H1 (cell line): ENCODE results near the gene OR1D2. TPM values are rescaled to one million over a fixed set of nuclear protein-coding genes. Genes with fewer than 3 reads are reported as not detected.

ENCODE experiments used
- CTCF ChIA-PET: fragments of 300-600 bp; sonication (Branson Sonifier 250); formaldehyde crosslinking; loops from one replicate; lab custom pipeline; 2021; ENCODE audit not compliant: partially characterized antibody; lab: Charles Lee
- POLR2A ChIA-PET: fragments of 300-600 bp; sonication (Branson Sonifier 250); formaldehyde crosslinking; loops from one replicate; lab custom pipeline; 2021; ENCODE audit warnings: inconsistent platforms; ENCODE audit not compliant: partially characterized antibody; lab: Charles Lee
- DNase-seq, 2 experiments: peaks; one replicate each; pipeline versions ENCODE4 v3.0.0 to v3.0.0-alpha.2; 2010 to 2022; ENCODE audit warnings: low spot score in 2 of 2, low read depth in 1 of 2, mixed read lengths in 1 of 2
- FAIRE-seq: peaks from 2 replicates; lab custom pipeline; 2011; peaks lifted over from hg19 to GRCh38; lab: Jason Lieb, UNC
- H2AFZ ChIP-seq: 2 replicates; pipeline ENCODE4 v1.8.1; 2012; ENCODE audit warnings: low read length, inconsistent platforms
- H2AK5ac ChIP-seq: 2 replicates; pipeline ENCODE4 v1.6.1; 2013; ENCODE audit warnings: low read depth, low read length
- H2BK120ac ChIP-seq: replicated peaks from 2 replicates; pipeline ENCODE3; 2013; ENCODE audit warnings: low read depth, low read length, inconsistent platforms
- H2BK12ac ChIP-seq: 2 replicates; pipeline ENCODE4 v1.6.1; 2013; ENCODE audit warnings: low read depth, low read length
- H2BK15ac ChIP-seq: 2 replicates; pipeline ENCODE4 v1.6.1; 2013; ENCODE audit warnings: low read length
- H2BK20ac ChIP-seq: 2 replicates; pipeline ENCODE4 v1.6.1; 2013; ENCODE audit warnings: low read length
- H2BK5ac ChIP-seq: 2 replicates; pipeline ENCODE4 v1.6.1; 2013; ENCODE audit warnings: low read depth, low read length
- H3K14ac ChIP-seq: 2 replicates; pipeline ENCODE4 v1.6.1; 2013; ENCODE audit warnings: inconsistent platforms; ENCODE audit not compliant: insufficient read length
- H3K18ac ChIP-seq: 2 replicates; pipeline ENCODE4 v1.6.1; 2013; ENCODE audit warnings: low read length; ENCODE audit errors: extremely low read depth
- H3K23ac ChIP-seq: 2 replicates; pipeline ENCODE4 v1.6.1; 2013; ENCODE audit warnings: inconsistent platforms; ENCODE audit not compliant: insufficient read length
- H3K23me2 ChIP-seq: 2 replicates; pipeline ENCODE4 v1.6.1; 2013; ENCODE audit warnings: low read depth, low read length
- H3K27ac ChIP-seq: 2 replicates; pipeline ENCODE4 v1.6.1; 2011; ENCODE audit warnings: low read depth, low read length, inconsistent platforms
- H3K27me3 ChIP-seq, 4 experiments: replicated peaks in 1 of 4; 1 replicate in 1 of 4; 2 replicates in 3 of 4; pipeline versions ENCODE4 v1.6.1 to v1.8.1; 2011 to 2013; ENCODE audit warnings: low read length in 3 of 4, mild to moderate bottlenecking in 3 of 4, inconsistent platforms in 2 of 4, mixed read lengths in 2 of 4, moderate library complexity in 1 of 4; ENCODE audit not compliant: control insufficient read depth in 3 of 4, insufficient read depth in 3 of 4; ENCODE audit errors: extremely low read depth in 1 of 4
- H3K36me3 ChIP-seq, 4 experiments: 2 replicates each; pipeline versions ENCODE4 v1.6.1 to v1.8.1; 2011 to 2013; ENCODE audit warnings: mild to moderate bottlenecking in 4 of 4, low read length in 3 of 4, moderate library complexity in 2 of 4, control low read depth in 1 of 4, inconsistent platforms in 1 of 4; ENCODE audit not compliant: insufficient read depth in 4 of 4, control insufficient read depth in 2 of 4
- H3K4ac ChIP-seq: replicated peaks from 2 replicates; pipeline ENCODE3; 2013; ENCODE audit warnings: low read length, low read depth, mixed read lengths, inconsistent platforms; ENCODE audit not compliant: insufficient read length
- H3K4me1 ChIP-seq, 4 experiments: replicated peaks in 1 of 4; 1 replicate in 1 of 4; 2 replicates in 3 of 4; pipeline versions ENCODE4 v1.6.1 to v1.8.1; 2011 to 2013; ENCODE audit warnings: low read length in 3 of 4, inconsistent platforms in 2 of 4, mixed read lengths in 1 of 4; ENCODE audit not compliant: insufficient read depth in 4 of 4, control insufficient read depth in 3 of 4
- H3K4me2 ChIP-seq, 2 experiments: 2 replicates each; pipeline versions ENCODE4 v1.6.1 to v1.8.1; 2011 to 2013; ENCODE audit warnings: low read depth in 2 of 2, low read length in 2 of 2, control low read depth in 1 of 2, inconsistent platforms in 1 of 2, mild to moderate bottlenecking in 1 of 2; ENCODE audit not compliant: insufficient read depth in 1 of 2
- H3K4me3 ChIP-seq, 4 experiments: fragments of 200-600, 300-600 bp in 1 of 4; sonication (generic), shearing (Covaris generic), sonication (Bioruptor Twin) in 1 of 4; 2 replicates each; pipeline versions ENCODE4 v1.5.1 to v1.8.1; 2011 to 2016; ENCODE audit warnings: low read length in 4 of 4, low read depth in 3 of 4, control low read depth in 2 of 4, inconsistent platforms in 2 of 4, mild to moderate bottlenecking in 2 of 4, mixed read lengths in 1 of 4, moderate library complexity in 1 of 4; ENCODE audit not compliant: insufficient read depth in 2 of 4; ENCODE audit errors: extremely low read depth in 1 of 4
- H3K56ac ChIP-seq: replicated peaks from 2 replicates; pipeline ENCODE3; 2013; ENCODE audit warnings: low read depth, mild to moderate bottlenecking, mixed read lengths, low read length, inconsistent platforms; ENCODE audit not compliant: insufficient read length
- H3K79me1 ChIP-seq: 2 replicates; pipeline ENCODE4 v1.6.1; 2013; ENCODE audit warnings: low read depth, low read length, control low read depth
- H3K79me2 ChIP-seq, 2 experiments: 2 replicates each; pipeline versions ENCODE4 v1.6.1 to v1.8.1; 2012 to 2013; ENCODE audit warnings: low read length in 2 of 2, mild to moderate bottlenecking in 2 of 2, inconsistent platforms in 1 of 2; ENCODE audit not compliant: insufficient read depth in 2 of 2, control insufficient read depth in 1 of 2
- H3K9ac ChIP-seq, 4 experiments: replicated peaks in 1 of 4; 1 replicate in 1 of 4; 2 replicates in 3 of 4; pipeline versions ENCODE4 v1.6.1 to v1.8.1; 2011 to 2013; ENCODE audit warnings: low read depth in 3 of 4, low read length in 3 of 4, control low read depth in 2 of 4, mild to moderate bottlenecking in 2 of 4, moderate library complexity in 2 of 4, inconsistent platforms in 1 of 4; ENCODE audit errors: extremely low read depth in 1 of 4
- H3K9me3 ChIP-seq, 2 experiments: 2 replicates each; pipeline versions ENCODE4 v1.6.1 to v1.8.1; 2012 to 2013; ENCODE audit warnings: mild to moderate bottlenecking in 2 of 2, moderate library complexity in 2 of 2, control low read depth in 1 of 2, inconsistent platforms in 1 of 2, low read depth in 1 of 2, low read length in 1 of 2, mixed read lengths in 1 of 2; ENCODE audit not compliant: insufficient read depth in 2 of 2
- H4K20me1 ChIP-seq, 2 experiments: replicated peaks in 1 of 2; 2 replicates each; pipeline versions ENCODE3 to v1.8.1; 2011 to 2013; ENCODE audit warnings: inconsistent platforms in 2 of 2, low read length in 2 of 2, mild to moderate bottlenecking in 1 of 2; ENCODE audit not compliant: insufficient read depth in 2 of 2, control insufficient read depth in 1 of 2
- H4K5ac ChIP-seq: 2 replicates; pipeline ENCODE4 v1.6.1; 2013; ENCODE audit warnings: low read length, low read depth, mixed read lengths, inconsistent platforms; ENCODE audit not compliant: insufficient read length
- H4K8ac ChIP-seq: 2 replicates; pipeline ENCODE4 v1.8.0; 2013; ENCODE audit warnings: mild to moderate bottlenecking, moderate library complexity, low read length, inconsistent platforms; ENCODE audit not compliant: insufficient read depth; ENCODE audit errors: extremely low read depth
- H4K91ac ChIP-seq: replicated peaks from 2 replicates; pipeline ENCODE3; 2013; ENCODE audit warnings: low read length, mixed read lengths, inconsistent platforms; ENCODE audit not compliant: insufficient read length
- BRCA1 ChIP-seq: IDR thresholded peaks from 2 replicates; pipeline ENCODE4 v1.6.1; 2012; ENCODE audit warnings: low read depth, low read length, improper control_type of control experiment
- CEBPB ChIP-seq: IDR thresholded peaks from 2 replicates; pipeline ENCODE4 v1.6.1; 2012; ENCODE audit warnings: low read depth, low read length
- EZH2 ChIP-seq: fragments of 200-600 bp; sonication (generic); IDR thresholded peaks from 2 replicates; pipeline ENCODE4 v1.7.1; 2012; ENCODE audit warnings: low read depth, mild to moderate bottlenecking, moderate library complexity, low read length, inconsistent platforms; ENCODE audit not compliant: severe bottlenecking
- KDM4A ChIP-seq: IDR thresholded peaks from one replicate; pipeline ENCODE4 v1.7.1; 2012; ENCODE audit warnings: low read depth, mild to moderate bottlenecking, moderate library complexity, low read length, inconsistent platforms; ENCODE audit not compliant: severe bottlenecking
- POU5F1 ChIP-seq: IDR thresholded peaks from 2 replicates; pipeline ENCODE4 v1.6.1; 2011; ENCODE audit warnings: low read depth, mild to moderate bottlenecking, low read length, moderate library complexity
- RBBP5 ChIP-seq: IDR thresholded peaks from 2 replicates; pipeline ENCODE4 v1.7.1; 2012; ENCODE audit warnings: low read depth, mild to moderate bottlenecking, inconsistent platforms, low read length, moderate library complexity, borderline replicate concordance
- TAF1 ChIP-seq: IDR thresholded peaks from 2 replicates; pipeline ENCODE4 v1.6.1; 2011; ENCODE audit warnings: mild to moderate bottlenecking, low read depth, low read length
- TBP ChIP-seq: IDR thresholded peaks from 2 replicates; pipeline ENCODE4 v1.6.1; 2011; ENCODE audit warnings: low read depth, low read length, improper control_type of control experiment
- WGBS, 2 experiments: shearing (Covaris generic) in 1 of 2; methylation state at CpG; one replicate each; pipeline versions ENCODE4 v1.1.6 to v1.1.7; 2013 to 2015; ENCODE audit warnings: low lambda C conversion rate in 2 of 2, mixed read lengths in 2 of 2, inconsistent platforms in 1 of 2, low coverage in 1 of 2, missing lambda C conversion rate in 1 of 2; ENCODE audit not compliant: insufficient replicate concordance in 2 of 2, insufficient coverage in 1 of 2, insufficient read length in 1 of 2; ENCODE audit errors: extremely low coverage in 1 of 2, missing lambda C conversion rate in 1 of 2; 5-methylcytosine and 5-hydroxymethylcytosine counted together
- polyA plus RNA-seq, 7 experiments: library from polyadenylated mRNA; depleted of rRNA in 3 of 7; stranded (reverse) in 5 of 7; unstranded in 2 of 7; fragments of >200 nt in 5 of 7; fragments of 200-250 nt in 2 of 7; gene quantifications; 1 replicate in 5 of 7; 2 replicates in 1 of 7; 4 replicates in 1 of 7; pipeline versions ENCODE4 v1.2.1 to v1.2.3, GENCODE V29; 2011 to 2013; ENCODE audit warnings: missing spikeins in 2 of 7, mixed read lengths in 2 of 7
- total RNA-seq: library from RNA; stranded (reverse); fragmentation: NEBNext Ultra II Directional; extraction: Animal tissue kit (Norgen Biotek cat#: 25700); gene quantifications from 2 replicates; pipeline ENCODE4 v1.2.1, GENCODE V29; 2021
- TF ChIP-seq, protein P1 (sequence below), 3 experiments: IDR thresholded peaks; 1 replicate in 2 of 3; 2 replicates in 1 of 3; pipeline versions ENCODE4 v1.5.1 to v1.6.1; 2011; ENCODE audit warnings: low read length in 3 of 3, mild to moderate bottlenecking in 3 of 3, inconsistent platforms in 2 of 3, low read depth in 1 of 3, moderate library complexity in 1 of 3; ENCODE audit not compliant: insufficient read depth in 1 of 3; ENCODE audit errors: control extremely low read depth in 1 of 3
- TF ChIP-seq, protein P2 (sequence below): IDR thresholded peaks from 2 replicates; pipeline ENCODE4 v1.6.1; 2011; ENCODE audit warnings: low read depth, mild to moderate bottlenecking, low read length; ENCODE audit not compliant: insufficient read depth

The OR1D2 gene
- total and polyA plus RNA-seq, 2 of the 8 experiments (the other 6 are each of a cell fraction or from before 2014, with no cell fraction given) = not detected

DNA sequence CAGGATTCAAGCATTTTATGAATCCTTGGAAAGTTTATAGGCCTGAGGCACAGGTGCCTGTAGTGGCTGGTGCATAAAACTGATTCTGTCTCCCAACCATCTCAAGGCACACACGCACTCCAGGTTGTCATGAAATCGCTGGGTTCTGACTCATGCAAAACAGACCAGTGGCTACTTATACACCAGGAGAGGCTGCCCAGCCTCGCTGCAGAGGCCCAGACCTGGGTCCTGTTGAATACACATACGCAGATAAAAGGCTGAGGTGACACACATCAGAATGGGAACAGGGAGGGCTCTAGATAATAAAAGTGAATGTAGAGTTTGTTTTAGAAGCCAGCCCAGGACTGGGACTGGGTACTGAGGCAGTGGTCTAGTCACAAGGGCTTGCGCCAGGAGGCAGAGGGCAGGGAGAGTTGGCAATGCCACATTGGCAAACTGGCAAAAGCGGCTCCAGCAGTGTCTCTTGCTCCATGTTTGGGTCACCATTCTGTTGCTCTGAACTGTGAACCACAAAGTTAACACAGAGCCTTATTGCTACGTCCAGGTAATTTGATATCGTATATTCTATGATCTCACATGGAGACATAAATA, 54.4 kb downstream of the OR1D2 start:
- Histone ChIP-seq H3K23ac (no peak overlapping the region), H2BK15ac (no peak overlapping the region), H4K91ac (no peak overlapping the region), H3K14ac (no peak overlapping the region), H3K27ac (no peak overlapping the region), H2AFZ (no peak overlapping the region; the same call in 1 of the 2 replicates), H3K23me2 (no peaks in the 10 kb centered on the region), H2BK5ac (no peak overlapping the region), H3K27me3 (no peaks in the 10 kb centered on the region), H3K56ac (no peak overlapping the region), H3K4ac (peak overlapping the region; percentile 46), H3K36me3 (no peaks in the 10 kb centered on the region), H3K4me3 (peak overlapping the region in 2 of 4 experiments; percentile 50 to 76; a peak in 4 of 8 replicates), H3K4me1 (no peaks in the 10 kb centered on the region; a peak in 1 of 7 replicates), H4K20me1 (no peaks in the 10 kb centered on the region), H3K4me2 (peak overlapping the region; percentile 29 to 83; a peak in 3 of 4 replicates), H2BK120ac (no peak overlapping the region), H3K9ac (no peak overlapping the region), H2BK20ac (no peak overlapping the region), H3K18ac (no peak overlapping the region), H4K5ac (no peak overlapping the region), H3K9me3 (no peaks in the 10 kb centered on the region), H2AK5ac (no peak overlapping the region), H3K79me1 (no peaks in the 10 kb centered on the region), H4K8ac (no peak overlapping the region), H2BK12ac (no peak overlapping the region), H3K79me2 (no peaks in the 10 kb centered on the region)
- DNase-seq (peak in 1 of 2 experiments; percentile 39), FAIRE-seq (no peak)
- 84% methylated on average over 8 of the region's 8 CpGs; no CpG with 5 or more reads in 1 of the 2 experiments for WGBS, 2 experiments
- CTCF ChIA-PET = interaction anchor here (1.0 to 1.6 kb wide), 5 partner anchors 19 to 628 kb away, joined by 3 to 6 read pairs (median 3); no protein-coding TSS in a partner anchor
- POLR2A ChIA-PET = interaction anchor here (0.6 kb wide), 2 partner anchors 365 to 463 kb away, joined by 3 read pairs; no protein-coding TSS in a partner anchor
- TF ChIP-seq, protein P1, sequence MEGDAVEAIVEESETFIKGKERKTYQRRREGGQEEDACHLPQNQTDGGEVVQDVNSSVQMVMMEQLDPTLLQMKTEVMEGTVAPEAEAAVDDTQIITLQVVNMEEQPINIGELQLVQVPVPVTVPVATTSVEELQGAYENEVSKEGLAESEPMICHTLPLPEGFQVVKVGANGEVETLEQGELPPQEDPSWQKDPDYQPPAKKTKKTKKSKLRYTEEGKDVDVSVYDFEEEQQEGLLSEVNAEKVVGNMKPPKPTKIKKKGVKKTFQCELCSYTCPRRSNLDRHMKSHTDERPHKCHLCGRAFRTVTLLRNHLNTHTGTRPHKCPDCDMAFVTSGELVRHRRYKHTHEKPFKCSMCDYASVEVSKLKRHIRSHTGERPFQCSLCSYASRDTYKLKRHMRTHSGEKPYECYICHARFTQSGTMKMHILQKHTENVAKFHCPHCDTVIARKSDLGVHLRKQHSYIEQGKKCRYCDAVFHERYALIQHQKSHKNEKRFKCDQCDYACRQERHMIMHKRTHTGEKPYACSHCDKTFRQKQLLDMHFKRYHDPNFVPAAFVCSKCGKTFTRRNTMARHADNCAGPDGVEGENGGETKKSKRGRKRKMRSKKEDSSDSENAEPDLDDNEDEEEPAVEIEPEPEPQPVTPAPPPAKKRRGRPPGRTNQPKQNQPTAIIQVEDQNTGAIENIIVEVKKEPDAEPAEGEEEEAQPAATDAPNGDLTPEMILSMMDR (IDR thresholded peaks at IDR 0.05; ENCODE audit: control extremely low read depth in 1 of 3, insufficient read depth in 1 of 3, low read depth in 1 of 3, low read length in 3 of 3) = no peak
- TF ChIP-seq EZH2 = no peak
- no peak for TF ChIP-seq TAF1
- TF ChIP-seq, protein P2, sequence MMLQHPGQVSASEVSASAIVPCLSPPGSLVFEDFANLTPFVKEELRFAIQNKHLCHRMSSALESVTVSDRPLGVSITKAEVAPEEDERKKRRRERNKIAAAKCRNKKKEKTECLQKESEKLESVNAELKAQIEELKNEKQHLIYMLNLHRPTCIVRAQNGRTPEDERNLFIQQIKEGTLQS = no peak
- no peak for TF ChIP-seq TBP
- no peak for TF ChIP-seq KDM4A
- TF ChIP-seq BRCA1 = no peak
- TF ChIP-seq CEBPB = no peak
- no peak for TF ChIP-seq POU5F1
- TF ChIP-seq RBBP5 = no peak
